K562 (cell line): ENCODE data around the gene WDFY2. TPM values are rescaled to one million over a fixed set of nuclear protein-coding genes. Genes with fewer than 3 reads are reported as not detected.
A peak's percentile ranks its signal among the peaks of the same experiment; 100 is the strongest.

Source experiments
- ELF2 ChIP-seq: fragments of 250-450 bp; sonication (Bioruptor Pico); IDR thresholded peaks from 2 replicates; pipeline ENCODE4 v1.5.0; 2021; ENCODE audit warnings: mild to moderate bottlenecking
- EP300 ChIP-seq: IDR thresholded peaks from 2 replicates; pipeline ENCODE4 v1.6.1; 2012; ENCODE audit warnings: low read length, improper control_type of control experiment
- FOXM1 ChIP-seq, 2 experiments: fragments of 450-650 bp in 1 of 2; sonication (generic) in 1 of 2; formaldehyde crosslinking in 1 of 2; IDR thresholded peaks; 2 replicates each; pipeline versions ENCODE4 v1.6.1 to v1.9.0; 2017 to 2022; ENCODE audit warnings: low read depth in 2 of 2, mild to moderate bottlenecking in 2 of 2, missing genetic modification reagents in 1 of 2, moderate library complexity in 1 of 2
- HOXB6 ChIP-seq: fragments of 250-450 bp; sonication (Bioruptor Pico); IDR thresholded peaks from 2 replicates; pipeline ENCODE4 v1.5.1; 2022; ENCODE audit warnings: mild to moderate bottlenecking, borderline replicate concordance
- MCM7 ChIP-seq, 2 experiments: fragments of 450-650 bp; IDR thresholded peaks; 2 replicates each; pipeline ENCODE4 v1.6.1; 2016 to 2018
- MYNN ChIP-seq, 2 experiments: sonication (generic); formaldehyde crosslinking in 1 of 2; IDR thresholded peaks; 2 replicates each; pipeline versions ENCODE4 v1.5.0 to v1.6.1; 2016 to 2020; ENCODE audit warnings: antibody characterized with exemption in 1 of 2, missing genetic modification reagents in 1 of 2
- NFE2L1 ChIP-seq: fragments of 450-650 bp; IDR thresholded peaks from 2 replicates; pipeline ENCODE4 v1.6.1; 2016; ENCODE audit warnings: missing genetic modification characterization, low read depth, mild to moderate bottlenecking, missing compliant biosample characterization, moderate library complexity, borderline replicate concordance
- NR2C2 ChIP-seq, 2 experiments: fragments of 200-800 bp in 1 of 2; sonication (Bioruptor generic) in 1 of 2; sonication (generic) in 1 of 2; formaldehyde crosslinking in 1 of 2; IDR thresholded peaks; 2 replicates each; pipeline versions ENCODE4 v1.6.1 to v1.8.0; 2016 to 2022; ENCODE audit warnings: mild to moderate bottlenecking in 1 of 2, missing compliant biosample characterization in 1 of 2, missing genetic modification characterization in 1 of 2, missing genetic modification reagents in 1 of 2
- PYGO2 ChIP-seq: fragments of 450-650 bp; IDR thresholded peaks from 2 replicates; pipeline ENCODE4 v1.6.1; 2016; ENCODE audit warnings: mild to moderate bottlenecking, missing genetic modification characterization, moderate library complexity, missing compliant biosample characterization
- RCOR1 ChIP-seq, 2 experiments: IDR thresholded peaks; 2 replicates each; pipeline ENCODE4 v1.6.1; 2012; ENCODE audit warnings: low read depth in 2 of 2, low read length in 2 of 2, borderline replicate concordance in 1 of 2, improper control_type of control experiment in 1 of 2
- SETDB1 ChIP-seq: IDR thresholded peaks from one replicate; pipeline ENCODE4 v1.6.1; 2012; ENCODE audit warnings: low read length, control low read depth, inconsistent platforms
- SIRT6 ChIP-seq: IDR thresholded peaks from one replicate; pipeline ENCODE4 v1.6.1; 2012; ENCODE audit warnings: low read depth, mild to moderate bottlenecking, control low read depth, inconsistent platforms, low read length, moderate library complexity
- SMARCA5 ChIP-seq: fragments of 450-650 bp; IDR thresholded peaks from 2 replicates; pipeline ENCODE4 v1.6.1; 2016
- TAF7 ChIP-seq: fragments of 450-650 bp; IDR thresholded peaks from 2 replicates; pipeline ENCODE4 v1.6.1; 2016; ENCODE audit warnings: missing genetic modification characterization, missing compliant biosample characterization
- TOE1 ChIP-seq, 2 experiments: fragments of 450-650 bp in 1 of 2; sonication (generic) in 1 of 2; formaldehyde crosslinking in 1 of 2; IDR thresholded peaks; 2 replicates each; pipeline versions ENCODE4 v1.7.1 to v1.8.0; 2016 to 2022; ENCODE audit warnings: borderline replicate concordance in 2 of 2, mild to moderate bottlenecking in 2 of 2, antibody characterized with exemption in 1 of 2, inconsistent platforms in 1 of 2, low read depth in 1 of 2, missing genetic modification reagents in 1 of 2, moderate library complexity in 1 of 2
- ZC3H11A ChIP-seq: IDR thresholded peaks from 2 replicates; pipeline ENCODE4 v1.6.1; 2012; ENCODE audit warnings: low read depth, low read length, improper control_type of control experiment
- ZC3H8 ChIP-seq: fragments of 450-650 bp; IDR thresholded peaks from 2 replicates; pipeline ENCODE4 v1.6.1; 2017
- ZNF717 ChIP-seq: fragments of 250-450 bp; sonication (Bioruptor Pico); IDR thresholded peaks from 2 replicates; pipeline ENCODE4 v1.5.0; 2021
- ZNF77 ChIP-seq: fragments of 250-450 bp; sonication (Bioruptor Pico); IDR thresholded peaks from 2 replicates; pipeline ENCODE4 v1.5.0; 2020
- polyA plus RNA-seq, 8 experiments: library from polyadenylated mRNA; depleted of rRNA in 4 of 8; stranded (reverse) in 5 of 8; unstranded in 3 of 8; fragments of >200 nt; fragmentation: Nextera tagmentation in 2 of 8; fragmentation: Illumina TruSeq in 1 of 8; extraction: Ambion mirVana in 2 of 8; extraction: Trizol in 1 of 8; gene quantifications; 2 replicates each; pipeline versions ENCODE4 v1.2.1 to v1.2.3, GENCODE V29; 2011 to 2014; ENCODE audit warnings: inconsistent platforms in 1 of 8, missing spikeins in 1 of 8
- total RNA-seq, 7 experiments: library from RNA; depleted of rRNA in 6 of 7; stranded (reverse); fragments of >200 nt in 6 of 7; fragmentation: Illumina TruSeq in 2 of 7; extraction: Trizol in 2 of 7; gene quantifications; 2 replicates each; pipeline versions ENCODE4 v1.2.1 to v1.2.3, GENCODE V29; 2011 to 2021; ENCODE audit warnings: low replicate concordance in 1 of 7
- TF ChIP-seq, protein P1 (sequence below): fragments of 450-650 bp; IDR thresholded peaks from 2 replicates; pipeline ENCODE4 v1.6.1; 2018; ENCODE audit not compliant: partially characterized antibody
- TF ChIP-seq, protein P2 (sequence below), 2 experiments: fragments of 450-650 bp in 1 of 2; sonication (generic) in 1 of 2; formaldehyde crosslinking; conservative IDR thresholded peaks; 2 replicates each; pipeline versions ENCODE4 v1.4.0 to v1.8.1; 2020 to 2022; ENCODE audit warnings: mild to moderate bottlenecking in 1 of 2, missing genetic modification reagents in 1 of 2
- TF ChIP-seq, protein P3 (sequence below): fragments of 250-450 bp; sonication (Bioruptor Pico); IDR thresholded peaks from 2 replicates; pipeline ENCODE4 v1.8.0; 2021; ENCODE audit warnings: mild to moderate bottlenecking, moderate library complexity

WDFY2 gene
- total and polyA plus RNA-seq, 9 of the 15 experiments (the other 6 are each of a cell fraction or from before 2014, with no cell fraction given): 0.66 to 6.4 (median 4.4) TPM

DNA sequence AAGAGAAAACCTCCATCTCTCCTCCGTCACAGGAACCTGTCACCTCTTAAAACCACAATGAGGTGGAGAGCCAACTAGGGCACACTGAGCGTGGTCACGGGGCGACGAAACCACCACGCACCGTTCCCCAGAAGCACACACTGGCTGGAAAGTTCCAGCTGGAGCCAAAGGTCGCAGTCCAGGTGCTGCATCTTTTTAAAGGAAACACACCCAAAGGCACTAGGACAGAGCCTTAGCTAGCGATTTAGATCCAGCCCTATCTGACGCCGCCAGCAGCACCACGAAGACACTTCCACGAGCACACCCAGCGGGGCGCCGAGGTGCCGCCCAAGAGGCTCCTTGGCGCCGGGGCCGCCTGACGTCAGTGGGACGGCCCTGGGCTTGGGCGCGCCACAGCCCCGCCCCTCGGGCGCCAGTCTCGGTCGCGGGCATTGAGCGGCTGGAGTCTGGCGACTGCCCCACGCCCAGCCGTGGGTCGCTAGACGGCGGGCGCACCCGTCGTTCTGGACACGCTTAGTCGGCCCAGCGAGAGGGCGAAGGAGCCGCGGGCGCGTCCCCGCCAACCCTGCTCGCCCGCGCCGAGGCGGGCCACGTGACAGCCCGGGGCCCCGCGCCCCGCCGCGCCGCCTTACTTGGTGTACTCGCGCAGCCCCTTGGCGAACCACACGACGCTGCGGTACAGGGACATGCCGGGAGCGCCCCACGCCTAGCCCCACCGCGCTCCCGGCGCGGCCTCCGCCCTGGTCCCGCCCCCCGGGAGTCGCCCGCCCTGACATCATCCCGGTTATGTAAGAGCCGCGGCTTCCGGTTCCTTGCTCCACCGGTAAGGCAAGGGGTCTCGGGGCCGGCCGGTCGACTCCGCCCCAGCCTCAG is 219.4 kb downstream of the WDFY2 start, which contains the start of gene DHRS12 (continued):
- TF ChIP-seq TAF7 (tag): no peak
- TF ChIP-seq MYNN (IDR thresholded peaks at IDR 0.05): no peak
- TF ChIP-seq MYNN (CRISPR knock-in tag; IDR thresholded peaks at IDR 0.05): no peak
- no peak for TF ChIP-seq SMARCA5
- no peak for TF ChIP-seq HOXB6 (CRISPR knock-in tag)
- TF ChIP-seq EP300: peak; percentile 61
- no peak for TF ChIP-seq TOE1 (IDR thresholded peaks at IDR 0.05; ENCODE audit: borderline replicate concordance)
- TF ChIP-seq TOE1 (CRISPR knock-in tag; IDR thresholded peaks at IDR 0.05; ENCODE audit: borderline replicate concordance, low read depth): no peak
- no peak for TF ChIP-seq ZNF717 (CRISPR knock-in tag)
- no peak for TF ChIP-seq SETDB1
- no peak for TF ChIP-seq ZC3H11A
- TF ChIP-seq FOXM1 (IDR thresholded peaks at IDR 0.05; ENCODE audit: low read depth): peak; percentile 26; the same call in 1 of the 2 replicates
- TF ChIP-seq FOXM1 (CRISPR knock-in tag; IDR thresholded peaks at IDR 0.05; ENCODE audit: low read depth): no peak
- TF ChIP-seq, protein P1, sequence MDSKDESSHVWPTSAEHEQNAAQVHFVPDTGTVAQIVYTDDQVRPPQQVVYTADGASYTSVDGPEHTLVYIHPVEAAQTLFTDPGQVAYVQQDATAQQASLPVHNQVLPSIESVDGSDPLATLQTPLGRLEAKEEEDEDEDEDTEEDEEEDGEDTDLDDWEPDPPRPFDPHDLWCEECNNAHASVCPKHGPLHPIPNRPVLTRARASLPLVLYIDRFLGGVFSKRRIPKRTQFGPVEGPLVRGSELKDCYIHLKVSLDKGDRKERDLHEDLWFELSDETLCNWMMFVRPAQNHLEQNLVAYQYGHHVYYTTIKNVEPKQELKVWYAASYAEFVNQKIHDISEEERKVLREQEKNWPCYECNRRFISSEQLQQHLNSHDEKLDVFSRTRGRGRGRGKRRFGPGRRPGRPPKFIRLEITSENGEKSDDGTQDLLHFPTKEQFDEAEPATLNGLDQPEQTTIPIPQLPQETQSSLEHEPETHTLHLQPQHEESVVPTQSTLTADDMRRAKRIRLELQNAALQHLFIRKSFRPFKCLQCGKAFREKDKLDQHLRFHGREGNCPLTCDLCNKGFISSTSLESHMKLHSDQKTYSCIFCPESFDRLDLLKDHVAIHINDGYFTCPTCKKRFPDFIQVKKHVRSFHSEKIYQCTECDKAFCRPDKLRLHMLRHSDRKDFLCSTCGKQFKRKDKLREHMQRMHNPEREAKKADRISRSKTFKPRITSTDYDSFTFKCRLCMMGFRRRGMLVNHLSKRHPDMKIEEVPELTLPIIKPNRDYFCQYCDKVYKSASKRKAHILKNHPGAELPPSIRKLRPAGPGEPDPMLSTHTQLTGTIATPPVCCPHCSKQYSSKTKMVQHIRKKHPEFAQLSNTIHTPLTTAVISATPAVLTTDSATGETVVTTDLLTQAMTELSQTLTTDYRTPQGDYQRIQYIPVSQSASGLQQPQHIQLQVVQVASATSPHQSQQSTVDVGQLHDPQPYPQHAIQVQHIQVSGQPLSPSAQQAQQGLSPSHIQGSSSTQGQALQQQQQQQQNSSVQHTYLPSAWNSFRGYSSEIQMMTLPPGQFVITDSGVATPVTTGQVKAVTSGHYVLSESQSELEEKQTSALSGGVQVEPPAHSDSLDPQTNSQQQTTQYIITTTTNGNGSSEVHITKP: peak; percentile 47
- TF ChIP-seq ELF2 (CRISPR knock-in tag): no peak
- TF ChIP-seq RCOR1 (IDR thresholded peaks at IDR 0.05; ENCODE audit: borderline replicate concordance in 1 of 2, low read depth in 2 of 2, low read length in 2 of 2): peak; percentile 57 to 60; a peak in 3 of 4 replicates
- TF ChIP-seq, protein P2, sequence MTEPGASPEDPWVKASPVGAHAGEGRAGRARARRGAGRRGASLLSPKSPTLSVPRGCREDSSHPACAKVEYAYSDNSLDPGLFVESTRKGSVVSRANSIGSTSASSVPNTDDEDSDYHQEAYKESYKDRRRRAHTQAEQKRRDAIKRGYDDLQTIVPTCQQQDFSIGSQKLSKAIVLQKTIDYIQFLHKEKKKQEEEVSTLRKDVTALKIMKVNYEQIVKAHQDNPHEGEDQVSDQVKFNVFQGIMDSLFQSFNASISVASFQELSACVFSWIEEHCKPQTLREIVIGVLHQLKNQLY (CRISPR knock-in tag; conservative IDR thresholded peaks at IDR 0.05): no peak
- TF ChIP-seq NFE2L1: no peak
- TF ChIP-seq NR2C2 (CRISPR knock-in tag; IDR thresholded peaks at IDR 0.05): peak; percentile 66; the same call in 1 of the 2 replicates
- TF ChIP-seq NR2C2 (tag; IDR thresholded peaks at IDR 0.05): peak; percentile 61
- no peak for TF ChIP-seq MCM7 (IDR thresholded peaks at IDR 0.05)
- TF ChIP-seq PYGO2 (tag): no peak
- TF ChIP-seq ZNF77 (CRISPR knock-in tag): no peak
- TF ChIP-seq, protein P3, sequence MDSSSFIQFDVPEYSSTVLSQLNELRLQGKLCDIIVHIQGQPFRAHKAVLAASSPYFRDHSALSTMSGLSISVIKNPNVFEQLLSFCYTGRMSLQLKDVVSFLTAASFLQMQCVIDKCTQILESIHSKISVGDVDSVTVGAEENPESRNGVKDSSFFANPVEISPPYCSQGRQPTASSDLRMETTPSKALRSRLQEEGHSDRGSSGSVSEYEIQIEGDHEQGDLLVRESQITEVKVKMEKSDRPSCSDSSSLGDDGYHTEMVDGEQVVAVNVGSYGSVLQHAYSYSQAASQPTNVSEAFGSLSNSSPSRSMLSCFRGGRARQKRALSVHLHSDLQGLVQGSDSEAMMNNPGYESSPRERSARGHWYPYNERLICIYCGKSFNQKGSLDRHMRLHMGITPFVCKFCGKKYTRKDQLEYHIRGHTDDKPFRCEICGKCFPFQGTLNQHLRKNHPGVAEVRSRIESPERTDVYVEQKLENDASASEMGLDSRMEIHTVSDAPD: no peak
- TF ChIP-seq ZC3H8: no peak
- TF ChIP-seq SIRT6: no peak
